ENCODE measurements around the gene SLC30A1. TPM values are rescaled to one million over a fixed set of nuclear protein-coding genes. Genes with fewer than 3 reads are reported as not detected.

Gene SLC30A1
- total and polyA plus RNA-seq, 2 donors from 2014 or later, result 8.2 to 37.7 TPM

DNA sequence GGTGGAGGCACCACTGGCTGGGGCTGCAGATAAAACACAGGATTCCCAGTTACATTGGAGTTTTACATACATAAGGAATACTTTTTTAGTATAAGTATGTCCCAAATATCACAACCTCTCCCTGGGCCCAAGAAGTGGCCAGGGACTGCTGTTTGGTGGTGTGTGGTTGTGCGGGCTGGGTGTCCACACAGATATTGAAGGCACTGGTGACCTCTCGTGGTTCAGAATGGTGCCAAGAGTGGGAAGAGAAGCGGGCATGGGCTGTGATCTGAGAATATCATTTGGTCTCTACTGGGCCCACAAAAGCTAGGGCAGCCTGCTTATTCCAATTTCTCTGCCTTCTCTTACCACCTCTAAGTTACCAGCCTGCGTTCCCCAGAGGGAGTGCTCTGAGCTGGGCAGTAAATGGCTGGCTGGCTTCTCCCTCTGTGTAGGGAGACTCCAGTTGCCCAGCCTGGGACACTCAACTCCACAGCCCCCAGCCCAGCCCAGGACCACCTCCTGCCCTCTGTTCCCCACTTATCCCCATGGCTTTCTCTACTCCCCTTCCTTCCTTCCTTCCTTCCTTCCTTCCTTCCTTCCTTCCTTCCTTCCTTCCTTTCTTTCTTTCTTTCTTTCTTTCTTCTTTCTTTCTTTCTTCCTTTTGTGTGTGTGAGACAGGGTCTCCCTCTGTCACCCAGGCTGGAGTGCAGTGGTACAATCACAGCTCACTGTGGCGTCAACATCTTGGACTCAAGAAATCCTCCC lies 44.2 kb downstream of the SLC30A1 start:
- H3K9ac ChIP-seq (ENCODE audit: low read length in 3 of 3), result no peak overlapping the region
- TF ChIP-seq, protein P1, sequence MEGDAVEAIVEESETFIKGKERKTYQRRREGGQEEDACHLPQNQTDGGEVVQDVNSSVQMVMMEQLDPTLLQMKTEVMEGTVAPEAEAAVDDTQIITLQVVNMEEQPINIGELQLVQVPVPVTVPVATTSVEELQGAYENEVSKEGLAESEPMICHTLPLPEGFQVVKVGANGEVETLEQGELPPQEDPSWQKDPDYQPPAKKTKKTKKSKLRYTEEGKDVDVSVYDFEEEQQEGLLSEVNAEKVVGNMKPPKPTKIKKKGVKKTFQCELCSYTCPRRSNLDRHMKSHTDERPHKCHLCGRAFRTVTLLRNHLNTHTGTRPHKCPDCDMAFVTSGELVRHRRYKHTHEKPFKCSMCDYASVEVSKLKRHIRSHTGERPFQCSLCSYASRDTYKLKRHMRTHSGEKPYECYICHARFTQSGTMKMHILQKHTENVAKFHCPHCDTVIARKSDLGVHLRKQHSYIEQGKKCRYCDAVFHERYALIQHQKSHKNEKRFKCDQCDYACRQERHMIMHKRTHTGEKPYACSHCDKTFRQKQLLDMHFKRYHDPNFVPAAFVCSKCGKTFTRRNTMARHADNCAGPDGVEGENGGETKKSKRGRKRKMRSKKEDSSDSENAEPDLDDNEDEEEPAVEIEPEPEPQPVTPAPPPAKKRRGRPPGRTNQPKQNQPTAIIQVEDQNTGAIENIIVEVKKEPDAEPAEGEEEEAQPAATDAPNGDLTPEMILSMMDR (IDR thresholded peaks at IDR 0.05; ENCODE audit: borderline replicate concordance, extremely low read depth, insufficient read depth), result no peak
- no peaks in the 10 kb centered on the region for H3K36me3 ChIP-seq (ENCODE audit: control insufficient read depth in 2 of 3, insufficient read depth in 3 of 3, low read length in 3 of 3)
- no peak overlapping the region for H3K4me3 ChIP-seq (ENCODE audit: low read length in 3 of 3)
- no peaks in the 10 kb centered on the region for H3K27me3 ChIP-seq (ENCODE audit: control insufficient read depth, insufficient read depth, low read length)
- FAIRE-seq (no peak), DNase-seq (no peak)
- intact Hi-C loops (cut with DNase I), result no loop called here
- H3K27ac ChIP-seq (ENCODE audit: low read depth in 2 of 2, low read length in 2 of 2), result no peak overlapping the region
- H3K4me1 ChIP-seq (ENCODE audit: control insufficient read depth in 2 of 3, insufficient read depth in 2 of 3, low read depth in 1 of 3, low read length in 3 of 3), result no peaks in the 10 kb centered on the region
- no peaks in the 10 kb centered on the region for H3K9me3 ChIP-seq (ENCODE audit: control insufficient read depth in 2 of 3, insufficient read depth in 1 of 3, low read length in 3 of 3)

DNA sequence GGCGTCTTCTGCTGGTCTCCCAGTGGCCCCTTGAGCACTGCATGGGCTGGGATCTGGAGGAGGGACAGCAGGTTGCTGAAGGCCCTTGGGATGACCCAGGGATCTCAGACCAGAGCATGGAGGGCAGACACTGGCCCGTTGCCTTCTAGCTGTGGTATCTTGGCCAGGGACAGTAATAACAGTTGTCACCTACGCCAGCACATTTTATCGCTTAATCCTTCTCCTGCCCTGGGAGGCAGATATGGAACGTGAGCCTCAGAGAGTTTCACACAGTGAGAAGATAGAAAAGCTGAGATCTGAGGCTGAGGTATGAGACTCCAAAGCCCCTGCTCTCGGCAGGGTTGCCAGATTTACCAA lies 46.9 kb downstream of the SLC30A1 start:
- FAIRE-seq, result no peak

DNA sequence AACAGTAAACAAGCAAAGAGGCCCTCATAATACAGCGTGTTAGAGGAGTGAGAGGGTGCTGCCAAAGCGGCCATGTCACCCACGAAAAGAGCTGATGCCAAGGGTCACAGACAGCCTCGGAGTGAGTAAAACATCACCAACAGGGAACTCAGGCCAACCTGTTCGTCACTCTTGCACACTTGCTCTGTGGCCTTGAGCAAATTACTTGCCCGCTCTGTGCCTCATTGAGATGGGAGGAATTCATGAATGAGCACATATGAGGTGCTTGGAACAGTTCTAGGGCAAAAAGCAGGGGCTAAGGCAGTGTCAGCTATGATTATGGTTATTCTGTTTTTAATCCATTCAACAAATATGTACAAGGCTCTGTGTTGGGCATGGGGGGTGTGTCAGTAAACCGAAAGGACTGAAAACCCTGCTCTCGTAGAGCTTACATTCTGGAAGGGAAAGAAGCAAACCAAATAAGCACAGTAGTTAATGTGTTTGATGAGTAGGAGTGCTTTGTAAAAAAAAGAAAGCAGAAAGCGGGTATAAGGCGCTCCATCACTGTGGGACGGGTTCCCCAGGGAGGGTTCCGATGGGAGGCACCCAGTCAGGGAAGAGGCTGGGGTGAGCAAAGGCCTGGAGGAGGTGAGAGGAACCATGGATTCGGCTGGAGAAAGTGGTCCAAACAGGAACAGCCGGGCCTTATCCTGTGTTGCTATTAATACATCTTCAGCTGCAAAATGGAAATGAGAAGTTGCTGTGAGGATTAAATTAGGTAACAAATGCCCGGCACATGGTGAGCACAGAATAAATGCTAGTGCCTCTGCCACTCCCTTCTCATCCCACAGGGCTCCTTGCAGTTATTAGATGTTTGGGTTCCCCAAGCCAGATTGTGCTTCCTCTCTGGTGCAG lies 47.5 kb downstream of the SLC30A1 start:
- intact Hi-C loops (cut with DNase I), result no loop called here
- TF ChIP-seq, protein P1 (IDR thresholded peaks at IDR 0.05; ENCODE audit: borderline replicate concordance, extremely low read depth, insufficient read depth), result no peak
- H3K9ac ChIP-seq (ENCODE audit: low read length in 3 of 3), result no peak overlapping the region
- H3K4me1 ChIP-seq (ENCODE audit: control insufficient read depth in 2 of 3, insufficient read depth in 2 of 3, low read depth in 1 of 3, low read length in 3 of 3), result peaks cover 0 to 5% (median 4%) of the 10 kb centered on the region in 3 donors
- no peaks in the 10 kb centered on the region for H3K9me3 ChIP-seq (ENCODE audit: control insufficient read depth in 2 of 3, insufficient read depth in 1 of 3, low read length in 3 of 3)
- no peak for FAIRE-seq
- no peak overlapping the region for H3K4me3 ChIP-seq (ENCODE audit: low read length in 3 of 3)
- no peaks in the 10 kb centered on the region for H3K27me3 ChIP-seq (ENCODE audit: control insufficient read depth, insufficient read depth, low read length)
- H3K27ac ChIP-seq (ENCODE audit: low read depth in 2 of 2, low read length in 2 of 2), result no peak overlapping the region
- DNase-seq, result no peak
- H3K36me3 ChIP-seq (ENCODE audit: control insufficient read depth in 2 of 3, insufficient read depth in 3 of 3, low read length in 3 of 3), result no peaks in the 10 kb centered on the region

More for the DNA sequence above, 46.9 kb downstream of the SLC30A1 start:
- no peak overlapping the region for H3K4me3 ChIP-seq (ENCODE audit: low read length in 3 of 3)
- intact Hi-C loops (cut with DNase I), result no loop called here
- TF ChIP-seq, protein P1 (IDR thresholded peaks at IDR 0.05; ENCODE audit: borderline replicate concordance, extremely low read depth, insufficient read depth), result no peak
- H3K27me3 ChIP-seq (ENCODE audit: control insufficient read depth, insufficient read depth, low read length), result no peaks in the 10 kb centered on the region
- no peaks in the 10 kb centered on the region for H3K9me3 ChIP-seq (ENCODE audit: control insufficient read depth in 2 of 3, insufficient read depth in 1 of 3, low read length in 3 of 3)
- no peaks in the 10 kb centered on the region for H3K36me3 ChIP-seq (ENCODE audit: control insufficient read depth in 2 of 3, insufficient read depth in 3 of 3, low read length in 3 of 3)
- no peak for DNase-seq
- no peak overlapping the region for H3K9ac ChIP-seq (ENCODE audit: low read length in 3 of 3)
- no peak overlapping the region for H3K27ac ChIP-seq (ENCODE audit: low read depth in 2 of 2, low read length in 2 of 2)
- H3K4me1 ChIP-seq (ENCODE audit: control insufficient read depth in 2 of 3, insufficient read depth in 2 of 3, low read depth in 1 of 3, low read length in 3 of 3), result peaks cover 0 to 5% (median 4%) of the 10 kb centered on the region in 3 donors

Measured in kidney (tissue), 14 donors.